GM12878 (cell line): ENCODE results near the gene PROX1. TPM values are rescaled to one million over a fixed set of nuclear protein-coding genes. Genes with fewer than 3 reads are reported as not detected.

Experiments
- ATAC-seq: fragments of 200-7000 bp; cut with Tn5 transposase; 3 replicates; pipeline ENCODE4 v1.9.1; 2020; ENCODE audit warnings: mild to moderate bottlenecking, moderate library complexity
- BruUV-seq: library from RNA; stranded (reverse); fragments of 400-500 nt; replicated peaks from 2 replicates; lab custom pipeline; 2021; lab: Mats Ljungman, UMichigan
- CTCF ChIA-PET: fragments of 300-600 bp; sonication (Branson Sonifier 250); formaldehyde crosslinking; extraction: SDS; loops from one replicate; lab custom pipeline; 2021; ENCODE audit warnings: inconsistent platforms; lab: Yijun Ruan, JAX
- POLR2A ChIA-PET: fragments of 350-600 bp; formaldehyde crosslinking; extraction: SDS; loops from one replicate; lab custom pipeline; 2021; ENCODE audit warnings: inconsistent platforms; lab: Charles Lee
- RAD21 ChIA-PET: fragments of 300-600 bp; sonication (Branson Sonifier 250); formaldehyde crosslinking; loops from one replicate; lab custom pipeline; 2023; ENCODE audit warnings: antibody characterized with exemption; ENCODE audit not compliant: unreplicated experiment; lab: Charles Lee
- SMC1A ChIA-PET: fragments of 300-600 bp; sonication (Branson Sonifier 250); formaldehyde crosslinking; loops from one replicate; lab custom pipeline; 2023; ENCODE audit not compliant: unreplicated experiment, uncharacterized antibody; lab: Charles Lee
- DNase-seq: peaks from one replicate; pipeline ENCODE4 v3.0.0-alpha.2; 2011; ENCODE audit warnings: low read depth, low spot score
- FAIRE-seq: peaks from 3 replicates; lab custom pipeline; 2011; peaks lifted over from hg19 to GRCh38; lab: Jason Lieb, UNC
- H2AFZ ChIP-seq: 2 replicates; pipeline ENCODE4 v1.6.0; 2011; ENCODE audit warnings: low read depth, low read length, control low read depth; ENCODE audit not compliant: control insufficient read depth
- H3K27ac ChIP-seq: 2 replicates; pipeline ENCODE4 v1.5.1; 2011; ENCODE audit warnings: control low read depth; ENCODE audit not compliant: control insufficient read depth, insufficient read depth
- H3K27me3 ChIP-seq, 2 experiments: replicated peaks in 1 of 2; 2 replicates each; pipeline versions ENCODE4 v1.6.0 to v1.6.1; 2011; ENCODE audit warnings: low read length in 1 of 2; ENCODE audit not compliant: control insufficient read depth in 2 of 2, insufficient read depth in 2 of 2
- H3K36me3 ChIP-seq, 2 experiments: 2 replicates each; pipeline ENCODE4 v1.5.1; 2011; ENCODE audit warnings: low read length in 1 of 2; ENCODE audit not compliant: control insufficient read depth in 2 of 2, insufficient read depth in 2 of 2
- H3K4me1 ChIP-seq: 2 replicates; pipeline ENCODE4 v1.6.1; 2011; ENCODE audit warnings: mild to moderate bottlenecking, low read length, moderate library complexity, mixed read lengths; ENCODE audit not compliant: control insufficient read depth, insufficient read depth
- H3K4me2 ChIP-seq: 2 replicates; pipeline ENCODE4 v1.6.0; 2011; ENCODE audit warnings: control low read depth; ENCODE audit not compliant: control insufficient read depth, insufficient read depth
- H3K4me3 ChIP-seq: fragments of 200-600 bp; sonication (generic); 2 replicates; pipeline ENCODE4 v1.5.1; 2016
- H3K79me2 ChIP-seq: 2 replicates; pipeline ENCODE4 v1.6.0; 2011; ENCODE audit warnings: low read length; ENCODE audit not compliant: control insufficient read depth, insufficient read depth
- H3K9ac ChIP-seq: 2 replicates; pipeline ENCODE4 v1.8.0; 2011; ENCODE audit warnings: low read length, control low read depth, mixed read lengths; ENCODE audit not compliant: control insufficient read depth, insufficient read depth
- H3K9me3 ChIP-seq: replicated peaks from 3 replicates; pipeline ENCODE4 v1.5.1; 2011; ENCODE audit warnings: mild to moderate bottlenecking, low read length; ENCODE audit not compliant: control insufficient read depth, insufficient read depth
- H4K20me1 ChIP-seq: 2 replicates; pipeline ENCODE4 v1.6.0; 2011; ENCODE audit not compliant: control insufficient read depth, insufficient read depth
- ATF7 ChIP-seq: fragments of 450-650 bp; IDR thresholded peaks from 2 replicates; pipeline ENCODE4 v1.6.1; 2016; ENCODE audit warnings: low read depth, mild to moderate bottlenecking
- KAT2A ChIP-seq: conservative IDR thresholded peaks from 2 replicates; pipeline ENCODE4 v1.6.1; 2011; ENCODE audit warnings: low read depth, low read length; ENCODE audit not compliant: control insufficient read depth
- MEF2B ChIP-seq: fragments of 450-650 bp; IDR thresholded peaks from 2 replicates; pipeline ENCODE4 v1.6.1; 2018; ENCODE audit warnings: mild to moderate bottlenecking, moderate library complexity; ENCODE audit not compliant: partially characterized antibody, poor library complexity, severe bottlenecking
- MYC ChIP-seq: IDR thresholded peaks from 2 replicates; pipeline ENCODE4 v1.6.1; 2011; ENCODE audit warnings: mild to moderate bottlenecking, low read length, moderate library complexity, inconsistent platforms; ENCODE audit not compliant: insufficient read depth, insufficient replicate concordance, insufficient read length, severe bottlenecking
- NR2F1 ChIP-seq: fragments of 450-650 bp; conservative IDR thresholded peaks from 2 replicates; pipeline ENCODE4 v1.6.1; 2017; ENCODE audit warnings: mild to moderate bottlenecking
- RAD51 ChIP-seq: fragments of 450-650 bp; IDR thresholded peaks from 2 replicates; pipeline ENCODE4 v1.6.1; 2016; ENCODE audit warnings: moderate library complexity, mild to moderate bottlenecking, inconsistent platforms
- REST ChIP-seq: IDR thresholded peaks from 2 replicates; pipeline ENCODE4 v1.6.1; 2012; ENCODE audit warnings: mild to moderate bottlenecking, low read depth, low read length
- SMAD5 ChIP-seq: IDR thresholded peaks from 2 replicates; pipeline ENCODE4 v1.6.1; 2016; ENCODE audit warnings: antibody characterized with exemption, low read depth
- SPI1 ChIP-seq: IDR thresholded peaks from 2 replicates; pipeline ENCODE4 v1.6.1; 2011; ENCODE audit warnings: low read depth, mild to moderate bottlenecking, low read length, moderate library complexity, borderline replicate concordance; ENCODE audit not compliant: insufficient read depth
- STAT3 ChIP-seq: IDR thresholded peaks from 2 replicates; pipeline ENCODE4 v1.6.1; 2011; ENCODE audit warnings: low read depth, low read length, improper control_type of control experiment
- ZNF592 ChIP-seq: fragments of 450-650 bp; IDR thresholded peaks from 2 replicates; pipeline ENCODE4 v1.6.1; 2017; ENCODE audit warnings: mild to moderate bottlenecking, moderate library complexity
- WGBS: methylation state at CpG from one replicate; pipeline ENCODE4 v1.1.6; 2016; ENCODE audit warnings: low lambda C conversion rate; ENCODE audit not compliant: insufficient replicate concordance, insufficient coverage; ENCODE audit errors: missing lambda C conversion rate; 5-methylcytosine and 5-hydroxymethylcytosine counted together
- in situ Hi-C: fragments of 300-500 bp; cut with MboI; formaldehyde crosslinking; loops from 9 replicates; pipeline ENCODE4 v1.14.3; 2018; ENCODE audit warnings: mixed read lengths
- intact Hi-C: fragments of 100-400 bp; cut with micrococcal nuclease; formaldehyde crosslinking; loops from one replicate; pipeline ENCODE4 v1.14.2; 2022; ENCODE audit not compliant: unreplicated experiment
- polyA plus RNA-seq, 11 experiments: library from polyadenylated mRNA; depleted of rRNA in 4 of 11; unstranded in 6 of 11; stranded (reverse) in 5 of 11; fragments of >200 nt; fragmentation: Nextera tagmentation in 4 of 11; fragmentation: Illumina TruSeq in 1 of 11; extraction: Ambion mirVana in 4 of 11; extraction: Trizol in 1 of 11; gene quantifications; 1 replicate in 1 of 11; 2 replicates in 10 of 11; pipeline versions ENCODE4 v1.2.1 to v1.2.3, GENCODE V29; 2011 to 2016; ENCODE audit warnings: inconsistent platforms in 2 of 11, missing spikeins in 2 of 11, low read depth in 1 of 11
- total RNA-seq, 4 experiments: library from RNA; depleted of rRNA in 3 of 4; stranded (reverse); fragments of >200 nt in 3 of 4; fragmentation: Illumina TruSeq in 1 of 4; extraction: Trizol in 1 of 4; gene quantifications; 2 replicates each; pipeline versions ENCODE4 v1.2.1 to v1.2.3, GENCODE V29; 2013 to 2021

The PROX1 gene
- total and polyA plus RNA-seq, 10 of the 15 experiments (the other 5 are each of a cell fraction or from before 2014, with no cell fraction given): under 0.01 to 0.44 (median 0.03) TPM; not detected in 4

GRCh38 chr1:214068979-214069378, 81.2 kb downstream of the PROX1 start:
- no peaks in the 10 kb centered on the region for H4K20me1 ChIP-seq
- CTCF ChIA-PET: no interaction called here
- intact Hi-C loops (no loop called here), in situ Hi-C loops (no loop called here)
- H3K79me2 ChIP-seq: no peaks in the 10 kb centered on the region
- no peak for ATAC-seq
- TF ChIP-seq NR2F1 (no peak), SPI1 (no peak), STAT3 (no peak), RAD51 (no peak), ATF7 (no peak)
- RAD21 ChIA-PET: no interaction called here
- no peaks in the 10 kb centered on the region; a peak in 2 of 4 replicates for H3K27me3 ChIP-seq
- DNase-seq: no peak
- no TSS peak for BruUV-seq
- H3K9ac ChIP-seq: no peak overlapping the region
- H2AFZ ChIP-seq: no peak overlapping the region
- no peak for FAIRE-seq
- H3K9me3 ChIP-seq: no peaks in the 10 kb centered on the region
- no peaks in the 10 kb centered on the region for H3K36me3 ChIP-seq
- H3K4me2 ChIP-seq: no peak overlapping the region
- no peak overlapping the region for H3K27ac ChIP-seq
- POLR2A ChIA-PET: no interaction called here
- no peak overlapping the region for H3K4me3 ChIP-seq
- 0% methylated on average over 1 of the region's 1 CpG for WGBS
- SMC1A ChIA-PET: no interaction called here
- no peaks in the 10 kb centered on the region for H3K4me1 ChIP-seq

- no TSS peak for BruUV-seq
- POLR2A ChIA-PET: no interaction called here
- Histone ChIP-seq H3K27ac (no peak overlapping the region), H3K4me1 (no peaks in the 10 kb centered on the region), H3K9me3 (no peaks in the 10 kb centered on the region), H3K4me3 (no peak overlapping the region), H4K20me1 (no peaks in the 10 kb centered on the region), H2AFZ (no peak overlapping the region), H3K27me3 (no peaks in the 10 kb centered on the region; a peak in 2 of 4 replicates), H3K4me2 (no peak overlapping the region), H3K79me2 (no peaks in the 10 kb centered on the region), H3K36me3 (no peaks in the 10 kb centered on the region), H3K9ac (no peak overlapping the region)
- in situ Hi-C loops (no loop called here), intact Hi-C loops (no loop called here)
- RAD21 ChIA-PET: no interaction called here
- ATAC-seq (no peak), FAIRE-seq (no peak), DNase-seq (no peak)
- CTCF ChIA-PET: no interaction called here
- WGBS: 6% methylated on average over 1 of the region's 1 CpG
- SMC1A ChIA-PET: no interaction called here
- no peak for TF ChIP-seq ZNF592
- TF ChIP-seq REST: no peak
- TF ChIP-seq KAT2A: no peak
- TF ChIP-seq MEF2B: no peak
- no peak for TF ChIP-seq MYC
- TF ChIP-seq SMAD5: no peak
Measured at GRCh38 chr1:214071469-214071868, 83.7 kb downstream of the PROX1 start.
